ENCODE data around the gene ATP13A3. TPM values are rescaled to one million over a fixed set of nuclear protein-coding genes. Genes with fewer than 3 reads are reported as not detected.

ATP13A3 gene
- total RNA-seq: 196 and 202 TPM in 2 replicates

DNA sequence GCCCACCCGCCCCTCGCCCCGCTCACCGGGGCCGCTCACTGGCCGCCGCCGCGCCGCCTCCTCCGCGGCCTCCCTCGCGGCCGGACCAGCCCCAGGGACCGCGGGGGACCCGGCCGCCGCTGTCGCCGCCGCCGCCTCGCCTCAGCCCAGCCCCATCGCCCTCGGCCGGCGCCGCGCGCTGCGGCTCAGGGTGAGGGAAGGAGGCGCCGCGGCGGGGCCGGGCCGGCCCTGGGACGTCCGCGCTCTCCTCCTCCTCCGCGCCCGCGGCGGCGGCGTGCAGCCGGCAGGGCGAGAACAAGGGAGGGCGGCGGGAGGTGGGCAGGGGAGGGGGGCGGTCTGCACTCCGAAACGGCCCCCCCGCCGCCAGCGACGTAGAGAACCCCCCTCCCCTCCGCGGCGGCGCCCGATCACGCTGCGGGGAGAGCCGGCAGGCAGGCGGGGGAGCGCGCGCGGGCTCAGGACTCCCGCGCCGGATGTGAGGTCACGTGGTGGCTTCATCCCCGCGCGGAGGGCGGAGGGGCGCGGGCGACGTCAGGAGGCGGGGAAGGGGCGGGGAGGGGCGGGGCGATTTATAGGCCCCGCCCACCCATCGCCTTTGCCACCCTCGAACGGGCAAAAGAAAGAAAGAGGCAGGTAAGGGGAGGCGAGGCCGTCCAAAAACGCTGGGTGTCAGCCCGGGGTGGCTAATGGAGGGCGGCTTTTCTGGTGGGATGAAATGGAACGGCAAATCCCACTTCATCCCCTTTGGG, at the start of gene ATP13A3:
ATP13A3 (minus strand) TSS at position 463 of the 749 bp plus-strand sequence. CDS start 24,812 bp downstream, outside the sequence.

DNA sequence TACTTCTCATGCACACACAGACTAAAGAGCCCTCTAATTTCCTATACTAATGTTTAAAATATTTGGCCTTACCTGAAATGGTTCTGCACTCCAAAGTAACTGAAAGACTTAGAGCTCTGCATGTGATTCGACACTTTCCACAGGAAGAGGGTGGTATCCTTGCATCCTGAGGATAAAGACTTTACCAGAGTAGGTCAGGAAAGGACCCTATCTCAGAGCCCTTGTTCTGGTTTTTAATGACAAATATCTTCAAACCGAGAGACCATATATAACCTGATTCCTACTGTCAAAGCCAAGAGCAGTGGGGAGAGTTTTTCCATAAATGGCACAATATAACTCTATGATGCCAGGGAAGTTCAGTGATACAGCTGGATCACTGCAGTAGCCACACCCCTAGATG, 87.6 kb downstream of the ATP13A3 start, which contains the start of gene GP5:
GP5 (minus strand) TSS at position 101 of the 400 bp plus-strand sequence. CDS start 984 bp downstream, outside the sequence.

GRCh38 chr3:194369522-194370279, 117.1 kb downstream of the ATP13A3 start, which contains the start of gene LRRC15:
Gene LRRC15, minus strand, starts transcription at chr3:194369743. Its CDS starts 8,700 bp downstream, at chr3:194361043.

Other genes with a start within 250 kb of the ATP13A3 start
- not detected in 2 replicates for gene CPN2, start 135.7 kb downstream of the ATP13A3 start, total RNA-seq
- not detected in 2 replicates for gene LRRC15, start 117.3 kb downstream of the ATP13A3 start, total RNA-seq
- gene GP5, start 87.7 kb downstream of the ATP13A3 start, total RNA-seq: not detected in 2 replicates
- gene TMEM44, start 146.4 kb upstream of the ATP13A3 start, total RNA-seq: 9.5 and 14.9 TPM in 2 replicates
- 15.3 and 26.4 TPM in 2 replicates for gene LSG1, start 185.2 kb upstream of the ATP13A3 start, total RNA-seq
- 0.72 and 1.4 TPM in 2 replicates for gene FAM43A, start 198.9 kb upstream of the ATP13A3 start, total RNA-seq

Data from hair follicular keratinocyte (primary cell).